ENCODE measurements around the gene KLHDC3.

The KLHDC3 gene, protein sequence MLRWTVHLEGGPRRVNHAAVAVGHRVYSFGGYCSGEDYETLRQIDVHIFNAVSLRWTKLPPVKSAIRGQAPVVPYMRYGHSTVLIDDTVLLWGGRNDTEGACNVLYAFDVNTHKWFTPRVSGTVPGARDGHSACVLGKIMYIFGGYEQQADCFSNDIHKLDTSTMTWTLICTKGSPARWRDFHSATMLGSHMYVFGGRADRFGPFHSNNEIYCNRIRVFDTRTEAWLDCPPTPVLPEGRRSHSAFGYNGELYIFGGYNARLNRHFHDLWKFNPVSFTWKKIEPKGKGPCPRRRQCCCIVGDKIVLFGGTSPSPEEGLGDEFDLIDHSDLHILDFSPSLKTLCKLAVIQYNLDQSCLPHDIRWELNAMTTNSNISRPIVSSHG

DNA sequence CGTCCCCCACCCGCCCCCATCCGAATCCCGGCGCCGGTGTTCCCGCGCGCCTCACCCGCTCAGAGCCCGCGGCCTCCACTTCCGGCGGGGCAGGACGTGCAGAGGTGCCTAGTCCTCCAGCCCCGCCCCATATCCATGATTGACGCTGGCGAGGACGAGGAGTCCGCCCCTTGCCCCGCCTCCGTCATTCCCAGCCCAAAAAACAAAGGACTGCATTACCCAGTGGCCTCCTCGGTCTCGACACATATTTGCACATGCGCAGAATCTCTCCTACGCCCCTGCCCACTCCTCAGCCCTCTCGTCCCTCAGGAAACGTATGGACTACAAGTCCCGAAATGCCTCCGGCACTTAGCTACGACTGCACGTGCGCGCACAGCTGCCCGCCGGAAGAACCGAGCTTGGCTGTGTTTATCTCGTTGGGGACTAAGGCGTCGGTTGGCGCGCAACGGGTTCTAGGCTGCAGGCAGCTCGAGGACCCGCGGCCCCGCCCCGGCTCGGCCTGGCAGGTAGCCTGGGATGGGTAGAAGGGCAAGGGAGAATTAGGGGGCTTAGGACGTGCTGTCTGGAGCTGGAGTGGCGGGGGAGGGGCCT is at the start of gene KLHDC3, which contains the start of gene MEA1:
Gene KLHDC3, plus strand, starts transcription at position 407 of the 591 bp plus-strand sequence. CDS start 2,944 bp downstream, outside the sequence.
Gene MEA1, minus strand, starts transcription at position 104 of the 591 bp plus-strand sequence. CDS start 133 bp downstream, outside the sequence.
- DNase-seq (ENCODE audit: low spot score), result peak; percentile 100

- no peak for DNase-seq (ENCODE audit: low spot score)
Observed at GRCh38 chr6:42966571-42966970, 47.5 kb upstream of the KLHDC3 start.

DNA sequence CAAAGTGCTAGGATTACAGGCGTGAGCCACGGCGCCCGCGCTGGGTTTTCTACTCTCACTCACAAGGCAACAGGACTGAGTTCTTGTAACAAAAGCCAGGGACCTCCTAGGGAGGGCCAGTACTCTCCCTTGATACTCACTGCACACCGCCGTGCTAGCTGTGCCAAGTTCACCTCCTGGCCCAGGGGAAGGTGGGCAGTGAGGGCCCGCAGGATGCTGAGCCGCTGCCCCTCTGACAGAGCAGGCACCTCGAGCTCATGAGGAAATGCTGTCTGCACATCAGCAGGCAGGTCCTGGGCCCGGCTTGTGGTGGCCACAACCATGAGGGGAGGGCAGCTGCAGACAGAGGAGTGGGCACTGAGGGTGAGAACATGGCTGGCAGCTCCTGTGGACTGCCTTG is 46.8 kb upstream of the KLHDC3 start:
- no peak for DNase-seq (ENCODE audit: low spot score)

GRCh38 chr6:42968126-42968701 is 45.8 kb upstream of the KLHDC3 start:
- no peak for DNase-seq (ENCODE audit: low spot score)

GRCh38 chr6:42968783-42969182 is 45.3 kb upstream of the KLHDC3 start:
- no peak for DNase-seq (ENCODE audit: low spot score)

- no peak for DNase-seq (ENCODE audit: low spot score)
Observed at GRCh38 chr6:42969431-42969830, 44.6 kb upstream of the KLHDC3 start.

DNA sequence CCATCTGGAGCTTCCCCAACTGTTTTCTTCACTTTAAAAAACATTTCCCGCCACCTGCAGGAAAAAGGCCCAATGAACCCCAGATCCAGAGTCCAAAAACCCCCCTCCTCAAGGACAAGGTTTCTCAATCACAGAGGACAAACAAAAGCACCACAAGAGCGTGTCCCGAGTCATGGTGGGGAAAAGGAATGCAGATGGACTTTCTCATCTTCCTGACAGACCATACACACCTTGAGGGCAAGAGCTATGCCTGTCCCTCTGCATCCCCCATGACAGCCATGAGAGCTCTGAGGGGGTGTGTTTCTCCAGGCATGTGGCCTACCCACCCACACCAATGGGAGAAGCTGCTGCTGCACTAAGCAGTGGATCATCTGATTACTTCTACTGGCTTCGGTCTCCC is 44.1 kb upstream of the KLHDC3 start:
- DNase-seq (ENCODE audit: low spot score), result no peak

- DNase-seq (ENCODE audit: low spot score), result no peak
Observed at GRCh38 chr6:42970871-42971612, 43.0 kb upstream of the KLHDC3 start.

DNA sequence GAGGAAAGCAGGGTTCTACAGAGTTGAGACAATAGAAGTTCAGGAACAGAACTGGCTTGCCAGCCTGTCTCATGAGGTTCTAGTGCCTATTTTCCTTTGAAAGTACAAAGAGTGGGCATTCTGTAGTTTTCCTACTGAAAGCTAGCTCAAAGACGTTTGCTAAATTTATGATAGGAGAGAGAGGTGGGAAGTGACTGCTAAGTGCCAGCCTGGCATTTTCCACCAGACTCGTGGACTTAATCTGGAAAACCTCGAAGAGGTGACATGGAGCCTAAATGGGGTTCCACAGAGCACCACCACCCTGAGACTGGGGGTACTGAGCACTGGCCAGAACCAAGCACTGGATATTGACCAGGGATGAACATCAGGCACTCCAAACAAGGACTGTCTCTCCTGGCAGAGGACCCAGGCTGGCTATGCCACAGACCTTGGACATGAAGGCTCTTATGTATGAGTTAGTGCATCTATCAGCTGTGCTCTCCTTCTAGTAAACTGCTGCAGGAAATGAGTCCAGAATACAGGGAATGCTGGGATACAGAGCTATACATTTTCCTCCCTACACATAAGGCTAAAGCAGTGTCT is 42.2 kb upstream of the KLHDC3 start:
- DNase-seq (ENCODE audit: low spot score), result no peak

DNA sequence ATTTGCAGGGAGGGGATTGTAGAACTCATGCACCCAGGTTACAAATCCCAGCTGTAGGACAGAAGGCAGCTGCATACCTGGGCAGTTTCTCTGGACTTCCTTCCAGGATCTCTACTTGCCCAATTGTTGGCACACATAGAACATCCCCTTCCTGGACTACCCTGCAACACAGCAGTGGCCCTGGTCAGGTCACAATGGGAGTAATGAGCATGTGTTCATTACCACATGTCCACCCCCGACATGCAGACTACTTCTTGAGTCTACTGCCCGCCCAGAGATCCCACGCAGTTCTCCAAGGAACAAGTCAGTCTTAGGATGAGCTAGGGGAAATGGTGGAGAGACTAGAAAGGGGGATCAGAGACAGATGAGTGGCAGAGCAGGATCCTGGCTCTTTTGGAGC is 40.1 kb upstream of the KLHDC3 start:
- no peak for DNase-seq (ENCODE audit: low spot score)

DNA sequence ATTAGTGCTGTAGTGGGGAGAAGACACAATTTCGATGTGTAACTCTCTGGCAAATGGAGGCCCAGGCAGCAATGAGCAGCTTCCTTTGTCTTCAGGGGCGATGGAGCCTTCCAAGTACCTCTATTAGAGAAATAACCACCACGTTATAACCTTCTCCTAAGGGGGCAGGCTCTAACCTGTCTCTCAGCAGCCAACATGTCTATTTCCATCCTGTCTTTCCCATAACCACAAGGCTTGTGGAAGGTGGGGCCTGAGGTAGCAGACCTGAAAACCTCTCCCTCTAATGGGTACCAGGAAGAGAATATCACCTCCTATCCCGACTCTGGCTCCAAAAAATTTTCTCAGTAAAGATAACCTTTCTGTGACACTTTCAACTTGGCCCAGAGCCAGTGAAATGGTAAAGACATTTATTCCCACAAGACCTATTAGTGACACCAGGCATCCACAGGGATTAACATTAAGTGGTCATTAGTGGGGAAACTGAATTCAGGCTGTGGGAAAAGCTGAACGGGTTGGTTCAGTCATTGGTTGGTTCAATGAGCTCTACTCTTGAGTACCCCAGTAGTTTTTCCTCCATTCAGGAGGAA is 39.0 kb upstream of the KLHDC3 start:
- no peak for DNase-seq (ENCODE audit: low spot score)

DNA sequence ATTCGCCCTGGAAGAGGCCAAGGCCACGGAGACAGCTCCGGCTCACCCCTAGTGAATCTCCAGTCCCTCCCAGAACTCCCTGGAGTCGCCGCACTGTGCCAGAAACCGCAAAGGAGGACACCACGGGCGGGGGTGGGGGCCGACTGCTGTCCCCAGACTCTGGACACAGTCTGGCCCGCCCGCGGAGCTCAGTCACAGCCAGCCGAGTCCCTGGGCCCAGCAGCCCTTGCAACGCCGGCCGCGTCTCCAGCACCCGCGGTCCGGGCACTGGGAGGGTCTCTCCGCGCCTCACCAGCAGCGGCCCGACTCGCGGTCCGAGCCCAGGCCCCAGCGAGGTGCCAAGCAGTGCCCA is 35.6 kb upstream of the KLHDC3 start:
- no peak for DNase-seq (ENCODE audit: low spot score)

GRCh38 chr6:42978839-42979522 is 35.1 kb upstream of the KLHDC3 start, which contains the start of gene PEX6:
Gene PEX6, minus strand, starts transcription at chr6:42979181. Its CDS starts 31 bp downstream, at chr6:42979150.
- DNase-seq (ENCODE audit: low spot score), result peak; percentile 73

GRCh38 chr6:42979523-42980177 is 34.4 kb upstream of the KLHDC3 start:
- DNase-seq (ENCODE audit: low spot score), result no peak

DNA sequence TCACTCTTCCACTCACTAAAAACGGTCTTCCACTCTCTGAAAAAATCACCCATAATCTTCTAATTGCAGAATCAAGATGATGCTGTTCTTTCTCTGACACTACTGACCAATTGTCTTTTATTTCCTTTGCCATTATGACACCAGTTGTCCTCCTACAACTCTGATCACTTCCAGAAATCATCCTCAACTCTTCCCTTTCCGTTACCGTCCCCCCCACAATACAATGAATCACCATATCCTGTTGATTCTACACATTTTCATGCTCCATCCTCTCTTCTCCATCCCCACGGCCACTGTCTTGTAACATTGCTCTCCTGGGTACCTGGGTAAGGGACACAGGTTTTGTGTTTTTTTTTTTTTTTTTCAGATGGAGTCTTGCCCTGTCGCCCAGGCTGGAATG is 32.2 kb upstream of the KLHDC3 start:
- no peak for DNase-seq (ENCODE audit: low spot score)

GRCh38 chr6:42984001-42984923 is 29.8 kb upstream of the KLHDC3 start, which contains the start of gene PPP2R5D:
Gene PPP2R5D, plus strand, starts transcription at chr6:42984570. Its CDS starts 108 bp downstream, at chr6:42984678.
- DNase-seq (ENCODE audit: low spot score), result peak; percentile 100

DNA sequence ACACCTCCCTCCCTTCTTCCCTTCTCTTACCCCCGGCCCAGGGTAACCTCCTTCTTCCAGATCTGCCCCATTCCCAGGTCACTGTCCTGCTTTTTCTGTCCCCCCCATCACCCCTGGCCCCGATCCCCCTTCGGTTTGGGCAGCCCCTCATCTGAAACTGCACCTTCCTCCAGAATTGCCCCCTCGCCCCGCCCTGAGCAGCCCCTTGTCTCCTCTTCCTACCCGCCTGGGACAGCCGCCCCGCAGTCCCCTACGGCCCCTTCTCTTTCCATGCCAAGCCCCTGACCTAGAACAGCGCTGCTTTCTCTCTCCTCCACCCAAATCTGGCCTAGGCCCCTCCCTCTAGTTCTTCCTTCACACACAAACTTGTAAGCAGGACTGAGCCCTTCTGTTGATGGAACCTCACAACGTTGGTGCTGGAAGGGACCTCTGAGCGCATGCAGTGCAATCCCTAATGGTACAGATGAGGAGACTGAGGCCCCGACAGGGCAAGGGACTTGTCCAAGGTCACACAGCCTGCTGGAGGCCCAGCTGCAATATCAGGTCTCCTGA is 29.0 kb upstream of the KLHDC3 start:
- DNase-seq (ENCODE audit: low spot score), result no peak

- no peak for DNase-seq (ENCODE audit: low spot score)
Observed at GRCh38 chr6:42987533-42988451, 26.3 kb upstream of the KLHDC3 start.

All from pons (tissue), 1 donor.